NOMO-1 treated with DMSO at 0.1 percent for 48 hours (cell line): ENCODE data around the gene SPP2.

ENCODE experiments used
- DNase-seq: peaks from one replicate; lab custom pipeline; 2025; ENCODE audit not compliant: unreplicated experiment; lab: John Stamatoyannopoulos, UW

Gene SPP2

DNA sequence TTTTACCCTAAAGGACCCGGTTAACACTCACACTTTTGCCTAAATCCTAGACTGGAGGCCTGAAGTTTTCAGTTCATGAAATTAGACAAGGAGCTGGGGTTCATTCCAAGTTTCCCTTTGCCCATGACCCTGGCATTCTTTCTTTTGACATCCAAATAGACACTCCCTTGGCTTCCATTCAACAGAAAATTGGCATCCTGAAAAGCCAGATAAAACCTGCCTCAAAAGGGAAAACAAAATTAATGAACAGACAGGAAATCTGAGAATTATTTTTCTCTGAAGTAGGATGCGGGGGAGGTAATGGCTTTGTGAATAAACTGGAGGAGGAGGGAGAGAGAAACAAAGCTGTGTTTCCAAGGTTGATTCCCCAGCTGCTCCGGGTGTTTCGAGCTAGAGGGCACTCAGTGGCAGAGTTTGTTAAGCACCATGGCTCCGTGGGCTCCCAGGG is 41.0 kb downstream of the SPP2 start:
- no peak for DNase-seq

DNA sequence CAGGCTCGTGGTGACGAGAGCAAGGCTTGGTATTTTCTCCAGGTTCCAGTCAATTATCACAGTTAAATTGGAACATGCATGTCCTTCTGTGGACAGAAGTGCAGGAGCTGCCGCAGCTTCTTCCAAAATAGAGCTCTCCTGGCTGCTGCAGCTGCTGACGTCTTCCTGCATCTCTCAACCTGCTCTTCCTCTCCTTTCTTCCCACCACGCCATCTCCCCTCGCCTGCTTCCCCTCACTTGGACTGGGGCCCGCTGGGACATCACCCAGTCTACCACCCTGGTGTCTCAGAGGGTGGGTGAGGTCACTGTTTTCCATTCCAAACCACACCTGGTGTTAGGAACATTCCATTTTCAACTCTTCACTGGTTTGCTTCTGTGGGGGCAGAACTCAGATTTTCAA is 41.4 kb downstream of the SPP2 start:
- DNase-seq, result no peak

DNA sequence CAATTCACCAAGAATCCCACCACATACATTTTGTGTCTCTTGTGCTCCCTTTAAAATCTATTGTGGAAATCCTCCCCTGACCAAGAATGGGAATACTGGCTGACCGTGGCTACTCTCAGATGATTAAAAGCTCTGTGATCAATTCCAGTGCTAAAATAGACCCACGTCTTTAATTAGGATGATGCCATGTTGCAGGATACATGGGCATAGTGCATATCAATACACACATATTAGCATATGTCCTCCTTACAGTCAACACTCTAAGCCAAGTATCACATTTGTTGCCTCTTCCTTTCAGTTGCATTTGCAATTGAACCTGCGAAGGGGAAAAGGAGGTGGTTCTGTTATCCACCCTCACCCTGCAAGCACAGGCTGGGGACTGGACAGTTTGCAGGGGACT is 41.8 kb downstream of the SPP2 start:
- DNase-seq, result no peak

DNA sequence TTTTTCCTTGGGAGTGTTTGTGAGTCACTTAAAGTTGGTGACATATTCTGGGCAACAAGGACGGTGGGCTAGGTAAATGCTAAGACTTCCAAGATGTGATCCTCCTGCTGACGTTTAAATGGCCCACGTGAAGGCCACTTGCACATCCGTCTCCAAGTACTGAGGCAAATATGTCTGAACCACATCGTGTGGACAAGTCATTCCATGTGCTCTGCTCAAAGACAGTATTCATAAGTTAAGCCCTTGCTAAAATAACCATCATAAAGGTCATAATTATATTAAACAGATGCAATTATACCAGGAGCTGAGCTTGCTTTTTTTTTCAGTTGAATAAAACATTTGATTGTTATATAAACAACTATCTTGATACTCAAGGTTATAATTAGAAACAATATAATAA is 44.8 kb downstream of the SPP2 start:
- DNase-seq, result no peak

DNA sequence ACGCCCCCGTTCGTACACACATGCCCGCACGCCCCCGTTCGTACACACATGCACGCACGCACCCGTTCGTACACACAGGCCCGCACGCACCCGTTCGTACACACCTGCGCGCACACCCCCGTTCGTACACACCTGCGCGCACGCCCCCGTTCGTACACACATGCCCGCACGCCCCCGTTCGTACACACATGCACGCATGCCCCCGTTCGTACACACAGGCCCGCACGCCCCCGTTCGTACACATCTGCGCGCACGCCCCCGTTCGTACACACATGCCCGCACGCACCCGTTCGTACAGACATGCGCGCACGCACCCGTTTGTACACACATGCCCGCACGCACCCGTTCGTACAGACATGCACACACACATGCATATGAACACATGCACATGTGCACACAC is 45.7 kb downstream of the SPP2 start:
- DNase-seq, result no peak

DNA sequence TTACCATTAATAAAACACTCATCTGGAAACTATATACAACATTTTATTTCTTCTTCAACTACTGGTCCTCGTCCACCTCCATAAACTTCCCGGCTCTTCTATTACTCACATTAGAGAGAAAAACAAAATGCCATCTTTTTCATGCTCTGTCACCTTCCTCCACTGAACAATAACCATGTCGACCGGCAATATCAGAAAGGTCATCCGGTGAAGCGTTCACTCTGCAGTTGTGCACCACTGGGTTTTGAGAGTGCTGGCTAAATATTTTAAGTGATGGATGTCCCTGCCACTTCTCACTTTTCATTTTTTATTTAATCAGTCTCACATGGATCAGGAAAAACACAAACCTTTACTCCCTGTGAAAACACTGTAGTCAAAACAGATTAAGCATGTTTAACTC is 48.2 kb downstream of the SPP2 start:
- no peak for DNase-seq

DNA sequence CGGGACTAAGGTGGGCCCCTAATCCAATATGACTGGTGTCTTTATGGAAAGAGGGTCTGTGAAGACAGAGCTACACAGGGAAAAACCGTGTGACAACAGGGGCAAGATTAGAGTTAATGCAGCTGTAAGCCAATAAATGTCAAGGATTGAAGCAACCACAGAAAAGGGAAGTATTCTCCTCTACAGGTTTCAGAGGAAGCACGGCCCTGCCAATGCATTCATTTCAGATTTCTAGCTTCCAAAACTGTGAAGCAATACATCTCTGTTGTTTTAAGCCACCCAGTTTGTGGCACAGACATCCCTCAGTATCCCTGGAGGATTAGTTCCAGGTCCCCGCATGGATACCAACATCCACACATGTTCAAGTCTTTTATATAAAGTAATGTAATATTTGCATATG is 48.8 kb downstream of the SPP2 start:
- peak; percentile 79 for DNase-seq

DNA sequence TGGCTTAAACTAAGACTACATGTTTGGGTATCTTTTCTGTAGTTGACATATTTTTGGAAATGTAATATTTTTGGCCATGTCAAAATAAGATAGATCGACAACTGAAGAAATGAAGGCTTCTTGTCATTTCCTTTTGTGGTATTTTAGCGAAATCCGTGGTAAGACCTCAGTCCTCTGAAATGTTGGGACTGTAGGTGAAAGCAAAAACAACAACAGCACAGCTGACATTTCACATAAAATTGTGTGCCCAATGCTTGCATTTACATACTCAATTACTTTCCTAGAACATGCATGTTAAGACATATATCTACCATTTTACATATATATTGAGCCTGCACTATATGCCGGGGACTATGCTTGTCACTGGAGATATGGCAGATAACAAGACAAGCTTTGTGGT is 50.2 kb downstream of the SPP2 start:
- peak; percentile 26 for DNase-seq

DNA sequence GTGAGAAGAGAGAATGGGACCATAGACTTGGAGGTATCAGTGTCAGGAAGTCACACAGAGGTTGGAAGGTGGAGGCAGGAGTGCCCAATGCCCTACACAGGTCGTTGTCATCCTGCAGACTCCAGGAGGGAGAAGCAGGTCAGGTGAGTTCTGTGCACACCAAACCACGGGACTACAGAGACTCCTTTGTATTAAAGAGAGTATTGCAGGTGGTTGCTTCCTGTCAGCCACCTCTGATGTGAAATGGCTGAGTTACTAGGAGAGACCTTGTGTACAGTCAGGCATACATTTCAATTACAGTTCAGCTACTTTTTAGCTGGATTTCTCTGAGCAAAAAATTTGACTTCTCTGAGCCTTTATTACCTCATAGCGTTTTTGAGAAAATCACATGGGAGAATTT is 51.6 kb downstream of the SPP2 start:
- DNase-seq, result no peak

DNA sequence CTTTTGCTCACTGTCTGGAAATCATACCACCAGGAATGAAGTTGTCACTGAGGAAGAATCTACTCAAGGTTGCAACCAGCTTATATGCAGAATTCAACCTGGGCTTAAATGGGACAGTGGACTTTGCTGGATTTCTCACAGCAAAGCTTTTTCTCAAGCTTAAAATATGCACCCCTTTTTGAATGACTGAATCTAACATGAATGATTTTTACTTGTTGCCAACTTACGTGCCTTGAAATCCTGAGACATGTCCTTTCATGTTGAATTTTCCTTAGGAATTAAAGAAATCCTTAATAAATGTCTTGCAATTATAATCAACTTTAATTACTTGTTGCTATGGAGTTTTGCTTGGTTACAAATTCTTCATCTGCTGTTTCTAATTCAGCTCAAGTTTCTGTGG is 57.4 kb downstream of the SPP2 start:
- no peak for DNase-seq

DNA sequence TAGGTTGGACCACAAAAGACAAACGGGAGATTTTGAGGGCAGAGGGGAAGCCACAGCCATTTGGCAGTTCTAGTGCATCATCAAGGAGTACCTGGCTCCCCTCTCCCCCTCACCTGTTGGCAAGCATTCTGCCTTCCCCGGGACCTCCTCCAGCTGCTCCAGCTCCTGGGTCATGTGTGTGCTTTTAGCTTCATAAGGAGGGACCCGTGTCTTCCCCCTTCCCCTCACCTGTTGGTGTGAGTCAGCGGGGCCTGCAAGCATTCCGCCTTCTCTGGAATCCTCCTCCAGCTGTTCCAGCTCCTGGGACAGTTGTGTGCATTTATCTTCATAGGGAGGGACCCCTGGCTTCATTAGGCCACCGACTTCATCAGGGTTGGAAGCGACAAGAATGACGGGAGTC is 58.8 kb downstream of the SPP2 start:
- DNase-seq, result no peak

DNA sequence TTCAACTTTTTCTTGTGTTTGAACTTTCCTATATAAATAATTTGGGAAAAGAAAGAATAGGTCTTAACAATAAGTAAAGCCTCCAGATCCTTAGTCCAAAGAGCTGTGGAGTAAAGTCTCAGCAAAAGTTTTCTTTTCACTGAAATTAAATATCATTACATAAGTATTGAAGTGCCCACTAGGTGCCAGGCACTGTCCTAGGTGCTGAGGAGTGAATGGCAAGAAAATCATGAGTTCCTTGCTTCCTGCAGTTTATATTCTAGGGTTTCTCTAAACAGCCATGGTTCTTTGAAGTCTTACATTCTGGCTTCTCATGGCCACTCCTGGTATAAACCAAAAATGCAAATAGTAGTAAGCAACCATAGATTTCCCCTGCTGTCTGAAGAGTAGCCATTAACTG is 59.7 kb downstream of the SPP2 start:
- no peak for DNase-seq

DNA sequence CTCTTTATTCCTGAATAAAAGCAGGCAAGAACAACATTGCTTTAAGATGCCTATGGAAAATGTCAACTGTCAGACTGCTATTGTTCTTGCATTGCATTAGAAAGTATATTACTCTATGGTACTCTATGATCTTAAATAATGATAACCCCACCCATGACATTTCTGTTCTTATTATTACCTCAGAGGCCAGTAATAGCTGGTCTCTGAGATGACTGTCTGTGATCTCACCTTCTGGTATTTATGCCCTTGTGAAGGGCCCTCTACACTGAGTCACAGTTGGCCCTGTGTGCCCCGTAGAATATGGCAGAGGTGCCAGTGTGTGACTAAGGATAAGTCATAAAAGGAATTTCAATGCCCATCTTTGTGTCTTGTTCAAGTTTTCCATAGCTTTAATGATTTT is 61.0 kb downstream of the SPP2 start:
- DNase-seq, result no peak

DNA sequence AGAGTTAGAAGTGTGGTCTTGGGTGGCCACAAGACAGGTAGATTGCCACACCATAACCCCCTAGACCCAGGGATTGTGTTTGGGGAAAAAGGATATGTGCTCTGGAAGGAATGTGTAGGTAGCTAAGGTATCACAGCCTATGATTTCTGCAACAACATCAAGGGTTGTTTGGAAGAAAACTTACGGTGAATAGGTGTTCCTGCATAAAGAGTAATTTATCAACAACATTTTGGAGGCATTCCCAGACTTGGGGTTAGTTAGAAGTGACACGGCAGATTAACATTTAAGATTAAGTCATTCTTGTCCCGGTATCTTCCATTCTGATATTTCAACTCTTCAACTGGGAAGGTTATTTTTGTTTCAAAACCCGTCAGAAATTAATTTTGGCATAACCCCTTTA is 65.5 kb downstream of the SPP2 start:
- no peak for DNase-seq

DNA sequence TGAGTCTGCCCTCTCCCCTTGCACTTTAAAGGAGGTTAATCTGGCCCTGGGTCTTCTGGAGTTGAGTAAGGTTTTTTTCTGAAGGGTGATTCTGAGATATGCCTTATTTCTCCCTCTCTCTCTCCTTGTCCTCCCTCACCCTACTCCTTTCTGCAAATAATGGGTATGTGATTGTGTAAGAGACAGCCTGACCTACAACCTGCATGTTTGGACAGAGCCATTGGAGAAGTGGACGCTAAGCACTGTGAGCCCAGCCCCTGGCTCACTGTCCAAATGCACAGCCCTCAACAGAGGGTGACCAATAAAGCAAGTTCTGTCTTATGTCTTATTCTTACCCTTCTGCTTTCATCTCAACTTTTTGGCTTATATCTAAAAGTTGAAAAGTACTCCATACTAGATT is 71.5 kb downstream of the SPP2 start:
- DNase-seq, result no peak

DNA sequence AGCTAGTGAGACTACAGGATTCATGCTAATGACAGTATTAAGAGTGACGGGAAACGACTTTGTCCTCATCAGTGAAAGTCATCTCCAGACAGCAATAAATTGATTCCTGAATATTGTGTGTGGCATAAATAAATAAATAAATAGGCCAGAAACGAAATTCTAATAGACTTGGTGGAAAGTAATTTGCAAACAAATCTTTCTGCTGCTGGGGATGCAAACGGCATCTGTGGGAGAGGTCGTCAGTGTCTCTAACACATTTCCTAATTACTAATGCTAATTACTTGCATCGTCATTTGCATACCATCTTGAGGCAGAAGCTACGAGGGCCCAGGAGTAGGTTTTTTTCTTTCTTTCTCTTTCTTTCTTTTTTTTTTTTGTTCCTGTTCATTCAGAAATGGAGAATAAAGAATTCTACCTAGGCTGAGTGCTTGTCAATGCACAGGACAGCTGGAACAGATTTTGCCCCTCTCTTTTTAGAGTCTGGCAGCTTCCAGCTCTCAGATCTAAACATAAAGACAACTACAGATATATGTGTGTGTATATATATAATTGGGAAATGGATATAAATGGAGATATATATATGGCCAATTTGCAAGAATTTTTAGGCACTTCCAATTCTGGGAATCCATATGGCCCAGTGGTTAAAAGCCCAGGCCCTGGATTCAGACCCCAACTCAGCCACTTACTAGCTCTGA is 75.1 kb downstream of the SPP2 start:
- DNase-seq, result no peak

DNA sequence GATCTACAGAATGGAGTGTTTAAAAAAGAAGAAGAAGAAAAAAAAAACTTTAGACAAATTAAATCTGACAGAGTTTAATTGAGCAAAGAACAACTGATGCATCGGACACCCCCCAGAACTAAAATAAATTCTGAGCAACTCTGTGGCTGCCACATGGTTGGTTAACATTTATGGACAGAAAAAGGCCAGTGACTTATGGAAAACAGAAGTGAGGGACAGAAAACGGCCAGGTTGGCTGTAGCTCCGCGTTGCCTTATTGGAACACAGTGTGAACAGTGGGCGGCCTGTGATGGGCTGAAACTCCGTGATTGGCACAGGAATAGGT is 75.6 kb downstream of the SPP2 start:
- DNase-seq, result no peak
